ENCODE measurements around the gene PARL.

Gene PARL, protein sequence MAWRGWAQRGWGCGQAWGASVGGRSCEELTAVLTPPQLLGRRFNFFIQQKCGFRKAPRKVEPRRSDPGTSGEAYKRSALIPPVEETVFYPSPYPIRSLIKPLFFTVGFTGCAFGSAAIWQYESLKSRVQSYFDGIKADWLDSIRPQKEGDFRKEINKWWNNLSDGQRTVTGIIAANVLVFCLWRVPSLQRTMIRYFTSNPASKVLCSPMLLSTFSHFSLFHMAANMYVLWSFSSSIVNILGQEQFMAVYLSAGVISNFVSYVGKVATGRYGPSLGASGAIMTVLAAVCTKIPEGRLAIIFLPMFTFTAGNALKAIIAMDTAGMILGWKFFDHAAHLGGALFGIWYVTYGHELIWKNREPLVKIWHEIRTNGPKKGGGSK

DNA sequence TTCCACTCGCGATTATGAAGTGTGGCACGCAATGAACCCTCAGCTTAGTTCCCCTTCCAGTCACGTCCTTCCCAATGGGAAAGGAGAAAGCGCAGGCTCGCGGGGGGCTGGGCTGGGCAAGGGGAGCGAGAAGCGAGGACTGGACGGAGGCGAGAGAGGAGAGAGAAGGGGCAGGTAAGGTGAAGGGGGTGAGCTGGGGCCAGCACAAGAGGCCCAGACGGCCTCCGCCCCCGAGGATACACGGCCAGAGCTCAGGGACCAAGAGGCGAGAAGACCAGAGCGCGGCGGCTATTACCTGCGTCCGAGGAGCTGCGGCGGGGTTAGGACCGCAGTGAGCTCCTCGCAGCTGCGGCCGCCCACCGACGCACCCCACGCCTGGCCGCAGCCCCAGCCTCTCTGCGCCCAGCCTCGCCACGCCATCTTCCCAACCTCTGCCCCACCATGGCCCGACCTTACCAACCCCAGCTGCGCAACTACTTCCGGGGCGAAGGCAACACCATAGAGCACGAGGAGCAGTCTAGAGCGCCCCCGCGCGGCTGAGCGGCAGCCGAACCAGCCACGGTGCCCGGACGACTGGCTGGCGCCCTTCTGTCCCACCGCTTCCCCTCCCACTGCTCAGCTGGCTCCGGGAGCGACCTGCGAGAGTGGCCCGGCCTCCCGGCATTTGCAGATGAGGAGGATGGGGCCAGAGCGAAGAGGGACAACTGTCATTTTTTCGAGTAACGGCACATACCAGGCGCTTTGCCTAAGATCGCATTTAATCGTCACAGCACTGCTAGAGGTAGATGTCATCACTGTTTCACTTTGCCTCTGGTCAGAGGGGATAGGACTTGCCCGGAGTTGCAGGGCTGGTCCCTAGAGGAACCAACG, at the start of gene PARL:
PARL (minus strand) TSS at position 454 of the 870 bp plus-strand sequence; CDS start at position 420, 34 bp downstream.
- peak; percentile 96 for DNase-seq

DNA sequence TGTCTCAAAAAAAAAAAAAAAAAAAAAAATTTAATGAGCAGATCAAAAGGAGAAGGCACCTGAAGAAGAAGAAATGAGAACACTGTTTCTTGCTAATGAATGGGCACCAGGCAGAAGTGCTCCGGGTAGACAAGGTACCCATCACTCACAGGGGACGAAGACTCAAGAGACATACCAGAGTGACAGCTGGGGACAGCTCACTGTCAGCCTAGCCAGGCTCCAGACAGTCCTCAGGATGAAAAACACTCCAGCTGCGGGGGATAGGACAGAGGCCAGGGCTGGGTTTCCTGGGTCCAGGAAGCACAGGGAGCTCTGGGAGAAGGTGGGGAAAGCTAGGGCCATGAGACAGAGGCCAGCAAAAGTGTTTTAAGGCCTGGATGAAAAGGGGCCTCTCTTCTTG, 48.5 kb upstream of the PARL start:
- no peak for DNase-seq

DNA sequence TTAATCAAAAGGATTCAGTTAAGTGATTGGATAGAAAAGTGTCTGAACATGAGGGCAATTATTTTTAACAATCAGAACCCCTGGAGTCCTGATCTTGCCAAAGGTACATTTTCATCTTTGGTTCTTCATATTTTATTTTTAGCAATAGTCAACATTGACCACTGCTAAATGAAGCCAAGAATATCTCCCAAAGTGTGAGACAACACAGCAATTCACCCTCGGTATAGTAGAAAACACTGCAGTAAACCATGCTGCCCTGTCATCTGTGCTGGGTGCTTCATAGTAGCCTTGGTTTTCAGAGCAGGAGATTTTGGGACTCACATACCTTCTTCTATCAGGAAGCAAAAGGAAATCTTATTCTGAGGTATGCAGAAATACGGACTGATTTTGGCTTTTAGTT, 47.2 kb upstream of the PARL start:
- no peak for DNase-seq

DNA sequence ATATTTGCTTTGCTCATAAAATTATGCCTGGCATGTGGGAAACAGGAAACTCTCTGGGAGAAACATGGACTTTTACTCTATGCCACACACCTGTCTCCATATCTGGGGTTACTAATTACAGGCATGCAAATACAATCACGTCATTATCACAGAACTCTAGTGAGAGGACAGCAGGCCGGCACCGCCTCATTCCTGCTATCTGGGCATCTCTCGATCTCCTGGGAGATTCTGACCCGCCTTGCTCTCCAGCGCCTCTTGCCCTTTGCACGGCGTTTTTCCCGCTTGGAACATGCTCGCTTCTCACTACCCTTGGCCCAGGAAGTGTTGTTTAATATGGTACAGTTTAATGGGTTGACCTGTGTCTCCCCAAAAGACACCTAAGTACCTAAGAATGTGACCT, 45.4 kb upstream of the PARL start:
- DNase-seq, result no peak

DNA sequence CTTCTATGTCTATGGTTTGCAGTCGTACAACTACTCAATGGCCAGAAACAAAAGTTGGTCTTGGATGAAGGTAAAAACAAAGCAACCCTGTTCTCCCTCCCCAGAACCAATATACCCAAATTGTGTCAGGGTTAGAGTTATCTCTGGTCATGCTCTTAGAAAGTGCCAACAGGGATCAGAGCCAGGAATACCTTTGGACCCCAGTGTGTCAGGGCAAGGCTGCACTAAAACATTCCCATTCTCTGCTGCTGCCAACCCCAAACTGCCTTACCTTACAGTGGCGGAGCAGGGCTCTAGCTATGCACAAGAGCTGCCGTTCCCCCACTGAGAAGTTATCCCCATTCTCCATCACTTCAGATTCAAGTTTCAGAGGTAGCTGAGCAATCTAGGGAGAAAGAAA, 42.4 kb upstream of the PARL start:
- DNase-seq, result no peak

DNA sequence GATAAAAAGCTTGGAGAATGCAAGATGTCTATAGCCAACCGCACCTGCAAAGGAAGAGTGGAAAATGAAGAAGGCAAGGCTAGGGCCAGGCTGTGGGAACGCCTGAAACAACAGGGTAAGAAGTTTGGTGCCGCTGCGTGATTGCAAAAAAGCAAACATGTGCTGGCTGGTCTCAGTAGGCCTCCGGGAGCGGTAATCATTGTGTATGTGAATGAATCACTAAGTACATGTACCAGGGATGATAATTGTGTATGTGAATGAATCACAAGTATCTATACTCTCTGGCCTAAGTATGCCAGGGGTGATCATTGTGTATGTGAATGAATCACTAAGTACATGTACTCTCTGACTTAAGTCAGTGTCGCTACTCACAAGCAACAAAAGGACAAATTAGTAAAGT, 40.3 kb upstream of the PARL start:
- no peak for DNase-seq

DNA sequence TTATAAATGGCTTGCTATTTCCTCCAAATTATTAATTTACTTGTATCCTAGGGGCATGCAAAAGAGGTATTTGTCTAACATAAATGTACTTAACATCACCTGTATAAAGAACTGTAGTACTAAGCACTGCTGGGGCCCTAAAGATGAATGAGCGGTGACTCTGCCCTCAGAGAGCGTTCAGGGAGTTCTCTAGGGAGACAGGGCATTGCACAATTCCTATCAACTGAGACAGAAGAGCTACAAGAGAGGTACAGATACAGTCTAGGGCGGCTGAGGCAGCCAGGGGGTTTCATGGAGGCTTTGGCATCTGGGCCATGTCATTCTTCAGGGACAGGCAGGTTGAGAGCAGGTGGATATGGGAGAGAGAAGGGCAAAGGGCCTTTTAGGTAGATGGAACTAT, 39.9 kb upstream of the PARL start:
- no peak for DNase-seq

DNA sequence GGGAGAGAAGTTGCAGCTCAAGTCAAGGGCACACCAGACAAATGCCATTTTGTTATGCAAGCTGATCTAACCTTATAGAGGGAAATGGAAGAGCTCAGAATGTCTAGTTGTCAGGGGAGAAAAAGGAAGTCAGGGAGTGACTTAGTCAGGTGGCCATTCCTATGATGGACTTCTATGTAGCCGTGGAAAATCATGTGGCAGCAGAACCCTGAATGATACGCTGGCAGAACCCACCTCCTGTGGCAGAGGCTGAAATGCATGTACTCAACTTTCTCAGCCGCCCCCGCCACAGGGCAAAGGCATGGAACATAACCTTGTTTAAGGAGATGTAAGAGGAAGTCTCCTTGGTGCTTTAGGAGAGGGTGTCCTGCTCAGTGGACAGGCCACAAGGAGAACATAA, 37.7 kb upstream of the PARL start:
- no peak for DNase-seq

DNA sequence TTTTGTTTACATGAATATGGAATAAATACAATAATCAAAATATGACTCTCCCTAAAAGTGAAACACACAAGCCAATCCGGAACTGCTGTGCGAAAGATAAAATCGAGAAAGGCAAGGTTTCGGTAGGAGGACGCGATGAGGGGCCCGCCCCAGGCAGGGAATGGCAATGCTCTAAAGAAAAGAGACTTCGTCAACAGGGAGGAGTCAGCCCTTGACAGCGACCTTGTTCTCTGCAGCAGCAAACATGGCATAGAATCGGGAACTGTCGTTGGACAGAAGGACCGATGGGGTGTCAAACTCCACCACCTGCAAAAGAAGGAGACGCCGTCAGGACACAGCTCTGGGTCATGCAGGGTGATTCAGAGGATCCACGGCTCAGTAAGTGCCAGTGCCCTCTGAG, 36.4 kb upstream of the PARL start:
- no peak for DNase-seq

DNA sequence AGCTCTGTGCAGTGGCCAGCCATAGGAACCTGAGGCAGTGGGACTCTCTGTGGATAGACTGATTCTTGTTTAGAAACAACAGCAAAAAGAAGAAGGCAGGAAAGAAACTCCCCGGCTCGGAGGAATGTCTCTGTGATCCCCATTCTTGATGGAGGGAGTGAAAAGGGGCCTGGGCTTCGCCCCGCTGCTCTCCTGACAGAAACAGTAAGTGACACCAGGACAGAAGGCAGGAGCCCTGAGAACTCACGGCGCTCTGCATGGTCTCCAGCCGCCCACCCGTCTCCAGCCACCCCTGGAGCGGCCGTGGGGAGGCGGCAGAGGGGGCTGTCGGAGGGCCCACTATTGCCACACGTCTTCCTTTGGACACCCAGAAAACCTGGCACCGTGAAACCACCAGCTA, 35.7 kb upstream of the PARL start:
- no peak for DNase-seq

DNA sequence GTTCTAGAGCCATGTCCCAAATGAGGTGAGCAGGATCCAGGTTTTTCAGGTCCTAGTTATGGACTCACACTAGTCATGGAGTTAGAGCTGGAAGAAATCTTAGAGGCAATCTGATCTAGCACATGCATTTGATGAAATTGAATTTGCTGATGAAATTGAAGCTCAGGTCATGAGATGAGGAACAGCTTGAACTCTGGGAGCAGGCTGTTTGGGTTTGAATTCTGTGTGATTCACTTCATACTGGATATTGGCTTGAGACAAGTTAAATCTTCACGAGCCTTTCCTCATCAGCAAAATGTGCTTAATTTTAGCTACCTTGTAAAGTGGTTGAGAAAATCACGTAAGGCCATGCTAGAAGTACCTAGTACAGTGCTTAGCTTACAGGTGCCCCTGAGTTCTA, 33.5 kb upstream of the PARL start:
- no peak for DNase-seq

DNA sequence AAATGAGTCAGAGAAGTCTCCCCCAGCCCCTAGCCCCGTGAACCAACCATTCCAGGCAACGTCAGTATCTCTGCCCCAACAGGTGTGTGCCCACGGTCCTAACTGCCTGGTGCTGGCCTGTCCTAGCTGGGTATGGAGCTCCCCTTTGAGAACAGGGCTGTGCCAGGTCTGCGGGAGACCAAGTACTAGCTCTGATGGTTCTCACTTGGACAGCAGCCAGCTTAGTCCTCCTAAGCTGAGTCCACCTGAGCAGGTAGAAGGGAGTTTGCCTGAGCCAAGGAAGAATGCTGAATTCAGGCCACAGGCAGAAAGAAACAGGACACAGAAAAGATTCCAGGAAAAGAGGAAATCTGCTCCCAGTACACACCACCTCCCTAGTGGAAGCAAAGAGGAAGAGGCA, 33.1 kb upstream of the PARL start:
- DNase-seq, result no peak

DNA sequence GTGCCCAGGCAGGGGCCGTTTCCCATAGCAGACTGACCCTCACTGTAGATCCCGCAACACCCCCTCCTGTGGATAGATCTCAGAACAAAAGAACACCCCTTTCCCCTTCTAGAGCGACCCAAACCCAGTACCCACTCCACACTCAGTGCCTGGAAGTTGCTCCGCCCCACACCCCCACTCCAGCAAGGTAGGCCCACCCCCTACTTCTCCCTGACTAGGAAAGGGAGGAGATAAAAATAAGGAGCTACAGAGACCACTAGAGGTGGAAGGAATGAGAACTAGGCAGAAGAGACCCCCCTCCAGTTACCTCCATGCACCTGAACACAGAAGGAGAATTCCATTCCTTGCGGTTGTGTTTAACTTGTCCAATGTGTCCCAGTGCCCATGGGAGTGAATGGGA, 30.2 kb upstream of the PARL start:
- DNase-seq, result no peak

DNA sequence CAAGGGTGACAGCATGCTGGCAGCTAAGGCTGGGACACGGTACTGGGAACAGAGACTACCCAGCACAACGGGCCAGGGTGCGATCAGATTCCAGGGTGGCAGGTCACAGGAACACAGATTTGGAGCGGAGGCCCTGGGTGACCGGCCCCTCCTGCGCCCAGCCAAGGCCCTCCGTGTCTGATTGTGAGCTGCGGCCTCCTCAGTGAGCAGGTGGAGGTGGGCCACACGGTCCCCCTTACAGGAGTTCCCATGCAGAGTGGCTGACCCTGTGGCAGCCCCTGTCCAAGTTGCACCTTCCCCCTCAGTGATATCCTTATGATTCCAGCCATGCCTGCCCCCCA, 28.9 kb upstream of the PARL start:
- no peak for DNase-seq

DNA sequence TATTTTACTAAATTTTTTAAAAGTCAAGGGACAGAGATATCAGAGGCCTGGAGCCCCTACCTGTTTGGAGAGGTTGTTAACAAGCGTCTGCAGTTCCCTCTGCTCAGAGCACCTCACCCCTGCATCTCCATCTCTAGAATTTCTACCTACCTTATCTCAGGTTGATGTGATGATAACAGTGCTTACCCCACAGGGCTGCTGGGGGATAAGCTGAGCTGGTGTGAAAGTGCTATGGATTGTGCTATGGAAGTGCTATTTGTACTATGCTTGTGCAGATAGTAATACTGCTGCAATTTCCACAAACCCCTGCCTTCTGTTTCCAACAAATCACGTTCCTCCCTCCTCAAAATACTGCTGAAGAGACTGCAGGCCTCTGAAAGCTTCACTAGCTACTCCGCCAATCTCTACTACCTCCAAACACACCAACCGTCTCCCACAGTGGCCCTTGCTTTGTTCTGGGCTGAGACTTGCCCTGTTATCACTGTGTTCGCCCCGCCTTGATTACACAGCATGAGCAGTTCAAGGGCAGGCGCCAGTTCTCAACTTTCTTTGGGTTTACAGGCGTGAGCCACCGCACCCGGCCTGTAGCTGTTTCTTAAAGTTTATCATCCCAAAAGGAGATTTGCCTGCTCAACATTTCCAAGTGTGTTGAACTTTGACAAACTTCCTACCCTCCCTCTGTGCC, 28.4 kb upstream of the PARL start:
- no peak for DNase-seq

DNA sequence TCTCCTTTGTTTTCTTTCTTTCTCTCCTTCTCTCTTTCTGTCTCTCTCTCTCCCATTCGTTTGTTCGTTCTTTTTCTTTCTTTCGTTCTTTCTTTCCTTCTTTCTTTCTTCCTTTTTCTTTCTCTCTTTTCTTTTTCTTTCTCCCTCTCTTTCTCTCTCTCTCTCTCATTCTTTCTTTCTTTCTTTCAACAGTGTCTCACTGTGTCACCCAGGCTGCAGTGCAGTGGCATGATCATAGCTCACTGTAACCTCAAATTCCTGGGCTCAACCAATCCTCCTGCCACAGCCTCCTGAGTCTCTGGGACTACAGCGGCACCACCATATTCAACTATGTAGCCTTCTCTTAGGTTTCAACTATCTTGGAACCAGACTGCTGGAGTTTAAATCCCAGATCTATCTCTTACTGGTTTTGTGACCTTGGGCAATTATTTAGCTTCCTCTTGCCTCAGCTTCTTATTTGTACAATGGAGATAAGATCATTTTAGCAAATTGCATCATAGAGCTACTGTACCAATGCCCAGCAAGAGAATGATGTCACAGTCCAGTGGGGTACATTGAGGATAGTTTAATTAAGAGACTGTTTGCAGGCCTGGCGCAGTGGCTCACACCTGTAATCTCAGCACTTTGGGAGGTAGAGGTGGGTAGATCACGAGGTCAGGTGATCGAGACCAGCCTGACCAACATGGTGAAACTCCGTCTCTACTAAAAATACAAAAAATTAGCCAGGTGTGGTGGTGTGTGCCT, 27.3 kb upstream of the PARL start:
- no peak for DNase-seq

DNA sequence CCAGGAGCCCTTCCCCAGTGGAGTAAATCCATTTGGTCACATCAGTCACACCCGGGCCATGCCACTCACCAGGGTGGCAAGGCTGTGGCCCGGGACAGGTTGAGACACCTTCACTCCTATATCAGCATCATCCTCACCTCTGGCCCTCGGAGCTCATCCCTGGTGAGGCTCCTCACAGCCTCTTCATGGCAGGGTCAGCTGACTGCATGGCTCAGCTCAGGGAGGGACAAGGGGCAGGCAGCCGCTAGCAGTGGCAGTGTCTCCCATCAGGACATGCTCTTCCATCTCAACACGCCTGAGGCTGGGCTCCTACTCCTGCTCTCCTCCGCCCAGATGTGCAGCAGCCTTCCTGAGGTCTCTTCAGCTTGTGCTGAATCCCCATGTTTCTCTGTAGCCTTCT, 26.4 kb upstream of the PARL start:
- no peak for DNase-seq

DNA sequence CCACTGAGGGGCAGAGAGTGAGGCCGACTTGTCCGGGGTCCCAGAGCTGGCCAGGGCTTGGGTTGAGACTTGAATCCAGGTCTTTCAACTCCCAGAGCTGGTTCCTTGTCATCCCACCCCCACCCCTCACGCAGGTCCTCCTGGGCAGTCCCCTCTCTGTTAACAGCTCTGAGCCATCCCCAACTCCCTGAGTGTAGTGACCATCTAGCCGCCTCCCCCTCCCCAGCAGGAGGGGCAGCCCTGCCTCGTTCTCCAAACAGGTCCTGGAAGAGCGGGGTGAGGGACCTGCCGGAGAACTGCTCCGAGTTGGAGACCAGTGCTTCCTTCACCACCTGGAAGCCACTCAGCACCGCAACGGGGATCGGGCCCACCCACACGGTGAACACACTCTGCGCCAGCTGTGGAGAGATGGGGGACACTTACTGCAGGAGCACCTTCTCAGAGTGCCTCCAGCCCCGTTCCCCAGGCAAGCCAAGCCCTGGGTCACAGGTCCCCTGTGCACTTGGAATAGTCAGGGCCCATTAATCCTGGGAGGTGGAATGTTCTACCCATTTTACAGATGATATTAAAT, 24.4 kb upstream of the PARL start:
- no peak for DNase-seq

DNA sequence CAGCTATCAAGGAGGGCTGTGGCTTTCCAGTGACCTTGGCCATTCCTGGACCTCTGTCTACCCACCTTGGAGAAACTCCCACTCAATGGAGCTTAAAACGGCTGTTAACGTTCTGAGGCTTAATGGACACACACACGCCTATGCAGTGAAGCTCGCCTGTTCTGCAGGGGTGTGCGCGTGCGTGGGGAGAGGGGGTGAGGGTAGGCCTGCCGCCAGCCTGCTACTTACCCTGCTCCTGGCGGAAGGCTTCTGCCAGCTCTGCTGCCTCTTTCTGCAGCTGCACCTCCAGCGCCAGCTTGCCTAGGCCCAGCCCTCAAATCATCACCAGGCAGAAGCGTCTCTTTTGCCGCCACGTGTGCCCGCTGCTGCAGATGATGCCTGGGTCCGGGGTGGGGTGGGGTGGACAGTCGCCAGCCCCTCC, 23.2 kb upstream of the PARL start:
- DNase-seq, result no peak

DNA sequence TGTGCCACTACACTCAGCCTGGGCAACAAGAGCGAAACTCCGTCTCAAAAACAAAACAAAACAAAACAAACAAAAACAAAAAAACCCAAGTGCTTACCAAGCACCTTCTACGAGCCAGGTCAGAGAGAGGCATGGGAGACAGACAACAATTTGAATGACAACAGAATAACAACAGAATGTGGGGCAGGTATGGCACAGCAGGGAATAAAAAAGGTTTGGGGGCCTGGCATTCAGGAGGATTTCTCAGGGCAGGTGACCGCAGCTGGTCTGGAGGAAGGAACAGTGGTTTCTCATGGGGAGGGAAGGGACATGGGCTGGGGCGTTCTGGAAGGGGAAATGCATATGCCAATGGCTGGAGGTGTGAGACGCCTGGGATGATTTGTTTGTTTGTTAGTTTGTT, 22.5 kb upstream of the PARL start:
- no peak for DNase-seq

DNA sequence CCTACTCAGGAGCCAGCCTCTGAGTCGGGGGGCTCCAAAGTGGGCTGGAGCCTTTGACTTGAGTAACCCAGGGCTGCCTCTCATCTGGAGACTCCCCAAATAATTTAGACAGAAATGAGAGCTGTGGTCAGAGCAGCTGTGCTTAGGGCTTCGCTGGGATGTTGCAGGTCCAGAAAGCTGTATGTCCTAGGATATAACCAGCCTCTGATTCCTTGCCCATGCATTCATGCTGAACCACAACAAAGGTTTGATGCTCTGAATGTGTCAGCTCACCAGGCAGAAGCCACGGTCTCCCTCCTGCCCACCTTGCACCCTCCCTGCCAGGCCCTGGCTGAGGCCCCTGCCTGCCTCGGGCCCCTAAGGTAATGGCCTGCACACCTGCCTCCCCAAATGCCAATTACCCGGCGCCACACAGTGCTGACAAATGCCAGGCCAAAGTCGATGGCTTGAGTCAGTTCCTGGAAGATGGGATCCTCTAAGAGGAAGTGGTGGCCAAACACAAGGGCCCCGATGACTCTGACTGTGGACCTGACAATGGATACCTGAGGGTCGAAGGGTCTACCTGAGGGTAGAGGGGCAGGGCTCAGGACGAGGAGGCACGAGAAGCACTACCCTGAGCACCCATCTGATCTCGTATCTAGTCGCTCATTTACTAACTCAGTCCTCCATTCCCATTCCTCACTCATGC, 21.7 kb upstream of the PARL start:
- no peak for DNase-seq

Measured in NCI-H510A treated with DMSO at 0.1 percent for 48 hours (cell line).